GM12878 (cell line): ENCODE data around the gene FBLN7. TPM values are rescaled to one million over a fixed set of nuclear protein-coding genes. Genes with fewer than 3 reads are reported as not detected.

Experiments used
- ATAC-seq: fragments of 200-7000 bp; cut with Tn5 transposase; 3 replicates; pipeline ENCODE4 v1.9.1; 2020; ENCODE audit warnings: mild to moderate bottlenecking, moderate library complexity
- BruUV-seq: library from RNA; stranded (reverse); fragments of 400-500 nt; replicated peaks from 2 replicates; lab custom pipeline; 2021; lab: Mats Ljungman, UMichigan
- CTCF ChIA-PET: fragments of 300-600 bp; sonication (Branson Sonifier 250); formaldehyde crosslinking; extraction: SDS; loops from one replicate; lab custom pipeline; 2021; ENCODE audit warnings: inconsistent platforms; lab: Yijun Ruan, JAX
- POLR2A ChIA-PET: fragments of 350-600 bp; formaldehyde crosslinking; extraction: SDS; loops from one replicate; lab custom pipeline; 2021; ENCODE audit warnings: inconsistent platforms; lab: Charles Lee
- RAD21 ChIA-PET: fragments of 300-600 bp; sonication (Branson Sonifier 250); formaldehyde crosslinking; loops from one replicate; lab custom pipeline; 2023; ENCODE audit warnings: antibody characterized with exemption; ENCODE audit not compliant: unreplicated experiment; lab: Charles Lee
- SMC1A ChIA-PET: fragments of 300-600 bp; sonication (Branson Sonifier 250); formaldehyde crosslinking; loops from one replicate; lab custom pipeline; 2023; ENCODE audit not compliant: unreplicated experiment, uncharacterized antibody; lab: Charles Lee
- DNase-seq: peaks from one replicate; pipeline ENCODE4 v3.0.0-alpha.2; 2011; ENCODE audit warnings: low read depth, low spot score
- FAIRE-seq: peaks from 3 replicates; lab custom pipeline; 2011; peaks lifted over from hg19 to GRCh38; lab: Jason Lieb, UNC
- H2AFZ ChIP-seq: 2 replicates; pipeline ENCODE4 v1.6.0; 2011; ENCODE audit warnings: low read depth, low read length, control low read depth; ENCODE audit not compliant: control insufficient read depth
- H3K27ac ChIP-seq: 2 replicates; pipeline ENCODE4 v1.5.1; 2011; ENCODE audit warnings: control low read depth; ENCODE audit not compliant: control insufficient read depth, insufficient read depth
- H3K27me3 ChIP-seq, 2 experiments: replicated peaks in 1 of 2; 2 replicates each; pipeline versions ENCODE4 v1.6.0 to v1.6.1; 2011; ENCODE audit warnings: low read length in 1 of 2; ENCODE audit not compliant: control insufficient read depth in 2 of 2, insufficient read depth in 2 of 2
- H3K36me3 ChIP-seq, 2 experiments: 2 replicates each; pipeline ENCODE4 v1.5.1; 2011; ENCODE audit warnings: low read length in 1 of 2; ENCODE audit not compliant: control insufficient read depth in 2 of 2, insufficient read depth in 2 of 2
- H3K4me1 ChIP-seq: 2 replicates; pipeline ENCODE4 v1.6.1; 2011; ENCODE audit warnings: mild to moderate bottlenecking, low read length, moderate library complexity, mixed read lengths; ENCODE audit not compliant: control insufficient read depth, insufficient read depth
- H3K4me2 ChIP-seq: 2 replicates; pipeline ENCODE4 v1.6.0; 2011; ENCODE audit warnings: control low read depth; ENCODE audit not compliant: control insufficient read depth, insufficient read depth
- H3K4me3 ChIP-seq: fragments of 200-600 bp; sonication (generic); 2 replicates; pipeline ENCODE4 v1.5.1; 2016
- H3K79me2 ChIP-seq: 2 replicates; pipeline ENCODE4 v1.6.0; 2011; ENCODE audit warnings: low read length; ENCODE audit not compliant: control insufficient read depth, insufficient read depth
- H3K9ac ChIP-seq: 2 replicates; pipeline ENCODE4 v1.8.0; 2011; ENCODE audit warnings: low read length, control low read depth, mixed read lengths; ENCODE audit not compliant: control insufficient read depth, insufficient read depth
- H3K9me3 ChIP-seq: replicated peaks from 3 replicates; pipeline ENCODE4 v1.5.1; 2011; ENCODE audit warnings: mild to moderate bottlenecking, low read length; ENCODE audit not compliant: control insufficient read depth, insufficient read depth
- H4K20me1 ChIP-seq: 2 replicates; pipeline ENCODE4 v1.6.0; 2011; ENCODE audit not compliant: control insufficient read depth, insufficient read depth
- BACH1 ChIP-seq: fragments of 450-650 bp; IDR thresholded peaks from 2 replicates; pipeline ENCODE4 v1.6.1; 2017; ENCODE audit warnings: mild to moderate bottlenecking, borderline replicate concordance
- BCL11A ChIP-seq: IDR thresholded peaks from 2 replicates; pipeline ENCODE4 v1.6.1; 2011; ENCODE audit warnings: low read depth, low read length
- CBFB ChIP-seq: IDR thresholded peaks from 2 replicates; pipeline ENCODE4 v1.6.1; 2016; ENCODE audit warnings: antibody characterized with exemption, low read depth
- FOXK2 ChIP-seq: fragments of 450-650 bp; IDR thresholded peaks from 2 replicates; pipeline ENCODE4 v1.6.1; 2017; ENCODE audit warnings: mild to moderate bottlenecking, moderate library complexity
- HCFC1 ChIP-seq: fragments of 150-350 bp; IDR thresholded peaks from 2 replicates; pipeline ENCODE4 v1.6.1; 2014; ENCODE audit warnings: low read length
- KAT2A ChIP-seq: conservative IDR thresholded peaks from 2 replicates; pipeline ENCODE4 v1.6.1; 2011; ENCODE audit warnings: low read depth, low read length; ENCODE audit not compliant: control insufficient read depth
- KLF5 ChIP-seq: fragments of 450-650 bp; IDR thresholded peaks from 2 replicates; pipeline ENCODE4 v1.6.1; 2014; ENCODE audit warnings: mild to moderate bottlenecking; ENCODE audit not compliant: partially characterized antibody
- NR2F1 ChIP-seq: fragments of 450-650 bp; conservative IDR thresholded peaks from 2 replicates; pipeline ENCODE4 v1.6.1; 2017; ENCODE audit warnings: mild to moderate bottlenecking
- RBBP5 ChIP-seq: fragments of 200-600 bp; sonication (generic); conservative IDR thresholded peaks from 2 replicates; pipeline ENCODE4 v1.6.1; 2016
- SPI1 ChIP-seq: IDR thresholded peaks from 2 replicates; pipeline ENCODE4 v1.6.1; 2011; ENCODE audit warnings: low read depth, mild to moderate bottlenecking, low read length, moderate library complexity, borderline replicate concordance; ENCODE audit not compliant: insufficient read depth
- TBL1XR1 ChIP-seq: IDR thresholded peaks from 2 replicates; pipeline ENCODE4 v1.6.1; 2012; ENCODE audit warnings: low read depth, low read length, improper control_type of control experiment
- ZNF274 ChIP-seq: IDR thresholded peaks from one replicate; pipeline ENCODE4 v1.8.0; 2011; ENCODE audit not compliant: insufficient read length, insufficient read depth
- WGBS: methylation state at CpG from one replicate; pipeline ENCODE4 v1.1.6; 2016; ENCODE audit warnings: low lambda C conversion rate; ENCODE audit not compliant: insufficient replicate concordance, insufficient coverage; ENCODE audit errors: missing lambda C conversion rate; 5-methylcytosine and 5-hydroxymethylcytosine counted together
- in situ Hi-C: fragments of 300-500 bp; cut with MboI; formaldehyde crosslinking; loops from 9 replicates; pipeline ENCODE4 v1.14.3; 2018; ENCODE audit warnings: mixed read lengths
- intact Hi-C: fragments of 100-400 bp; cut with micrococcal nuclease; formaldehyde crosslinking; loops from one replicate; pipeline ENCODE4 v1.14.2; 2022; ENCODE audit not compliant: unreplicated experiment
- polyA plus RNA-seq, 11 experiments: library from polyadenylated mRNA; depleted of rRNA in 4 of 11; unstranded in 6 of 11; stranded (reverse) in 5 of 11; fragments of >200 nt; fragmentation: Nextera tagmentation in 4 of 11; fragmentation: Illumina TruSeq in 1 of 11; extraction: Ambion mirVana in 4 of 11; extraction: Trizol in 1 of 11; gene quantifications; 1 replicate in 1 of 11; 2 replicates in 10 of 11; pipeline versions ENCODE4 v1.2.1 to v1.2.3, GENCODE V29; 2011 to 2016; ENCODE audit warnings: inconsistent platforms in 2 of 11, missing spikeins in 2 of 11, low read depth in 1 of 11
- total RNA-seq, 4 experiments: library from RNA; depleted of rRNA in 3 of 4; stranded (reverse); fragments of >200 nt in 3 of 4; fragmentation: Illumina TruSeq in 1 of 4; extraction: Trizol in 1 of 4; gene quantifications; 2 replicates each; pipeline versions ENCODE4 v1.2.1 to v1.2.3, GENCODE V29; 2013 to 2021
- TF ChIP-seq, protein P1 (sequence below): fragments of 450-650 bp; IDR thresholded peaks from 2 replicates; pipeline ENCODE4 v1.6.1; 2017; ENCODE audit warnings: borderline replicate concordance

Gene FBLN7
- total and polyA plus RNA-seq, 10 of the 15 experiments (the other 5 are each of a cell fraction or from before 2014, with no cell fraction given), result 0.01 to 0.10 (median 0.01) TPM; not detected in 7

DNA sequence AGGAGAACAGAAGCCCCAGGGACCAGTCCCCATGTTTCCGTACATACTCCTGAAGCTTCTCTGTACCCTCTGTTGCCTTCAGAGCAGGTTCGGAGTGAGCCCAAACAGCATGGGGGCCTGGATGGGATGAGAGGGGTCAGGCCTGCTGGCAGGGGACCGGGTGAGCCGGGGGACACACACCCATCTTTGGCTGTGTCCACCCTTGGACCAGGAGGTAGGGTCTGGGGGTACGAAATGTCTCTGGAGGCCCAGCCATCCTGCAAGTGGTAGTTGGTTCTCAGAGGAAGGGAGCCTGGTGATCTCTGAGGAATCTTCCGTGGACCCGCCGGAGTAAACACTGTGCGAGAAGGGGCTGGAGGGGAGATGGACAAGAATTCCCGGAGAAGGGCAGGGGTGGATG, 15.3 kb downstream of the FBLN7 start:
- Histone ChIP-seq H3K36me3 (no peaks in the 10 kb centered on the region), H3K27ac (no peak overlapping the region), H4K20me1 (no peaks in the 10 kb centered on the region), H2AFZ (no peak overlapping the region), H3K9ac (no peak overlapping the region), H3K4me1 (no peaks in the 10 kb centered on the region), H3K9me3 (no peaks in the 10 kb centered on the region), H3K27me3 (no peaks in the 10 kb centered on the region; a peak in 1 of 4 replicates), H3K4me2 (no peak overlapping the region), H3K79me2 (no peaks in the 10 kb centered on the region), H3K4me3 (no peak overlapping the region)
- no peak for DNase-seq
- SMC1A ChIA-PET, result no interaction called here
- CTCF ChIA-PET, result no interaction called here
- BruUV-seq, result no TSS peak
- FAIRE-seq, result no peak
- WGBS, result 93% methylated on average over 9 of the region's 10 CpGs
- POLR2A ChIA-PET, result no interaction called here
- TF ChIP-seq RBBP5 (no peak), KLF5 (no peak), NR2F1 (no peak), SPI1 (no peak), ZNF274 (no peak)
- in situ Hi-C loops, result no loop called here
- RAD21 ChIA-PET, result no interaction called here
- intact Hi-C loops, result no loop called here
- no peak for ATAC-seq

DNA sequence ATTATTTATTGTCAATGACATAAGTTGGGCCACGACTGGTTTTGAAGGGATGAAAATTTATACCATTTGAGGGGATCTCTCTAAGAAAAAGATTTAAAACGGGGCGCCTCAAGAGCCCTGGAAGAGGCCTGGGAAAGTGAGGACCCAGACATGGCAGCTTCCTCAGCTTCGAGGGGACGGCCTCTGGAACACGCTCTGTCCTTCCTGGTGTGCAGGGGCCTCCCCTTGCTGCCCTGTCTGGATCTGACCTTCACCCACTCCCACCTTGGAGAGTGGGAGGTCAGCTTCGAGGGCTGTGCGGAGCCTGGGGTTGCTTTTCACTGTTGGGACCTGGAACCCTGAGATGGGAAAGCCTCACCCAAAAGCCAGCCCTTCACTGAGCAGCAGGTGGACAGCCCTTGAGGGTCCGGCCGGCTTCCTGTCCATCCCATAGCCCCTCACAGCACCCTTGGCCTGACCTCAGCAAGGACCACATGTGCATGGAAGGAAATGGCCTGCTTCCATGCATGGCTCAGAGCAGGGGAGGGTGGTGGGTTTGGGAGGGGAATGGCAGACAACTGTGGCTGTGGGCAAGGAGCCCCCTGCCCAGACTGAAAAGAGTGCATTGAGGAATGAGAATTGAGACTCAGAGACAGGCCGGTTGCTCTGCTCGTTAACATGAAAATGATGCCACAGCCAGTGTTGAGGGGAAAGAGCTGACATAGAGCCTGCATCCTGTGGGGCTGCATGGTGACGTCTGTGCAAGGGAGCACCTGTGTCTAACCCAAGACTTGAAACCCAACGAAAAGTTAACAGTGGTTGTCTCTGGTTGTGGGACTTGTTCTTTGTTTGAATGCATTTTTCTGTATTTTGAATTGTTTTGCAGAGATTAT, 16.3 kb downstream of the FBLN7 start:
- H4K20me1 ChIP-seq, result no peaks in the 10 kb centered on the region
- POLR2A ChIA-PET, result interaction anchor here (0.6 kb wide), 1 partner anchor 298 kb away, joined by 3 read pairs; no protein-coding TSS in a partner anchor
- no peak overlapping the region for H3K27ac ChIP-seq
- SMC1A ChIA-PET, result no interaction called here
- intact Hi-C loops, result no loop called here
- H3K27me3 ChIP-seq, result no peaks in the 10 kb centered on the region
- CTCF ChIA-PET, result no interaction called here
- H3K36me3 ChIP-seq, result no peaks in the 10 kb centered on the region
- no peak overlapping the region for H3K9ac ChIP-seq
- 61% methylated on average over 14 of the region's 14 CpGs for WGBS
- no peak overlapping the region for H3K4me2 ChIP-seq
- H3K4me1 ChIP-seq, result no peaks in the 10 kb centered on the region
- DNase-seq, result no peak
- no TSS peak for BruUV-seq
- no peak for FAIRE-seq
- TF ChIP-seq TBL1XR1 (no peak), FOXK2 (no peak), KAT2A (no peak), BACH1 (no peak), CBFB (no peak), HCFC1 (no peak), BCL11A (no peak)
- TF ChIP-seq, protein P1, sequence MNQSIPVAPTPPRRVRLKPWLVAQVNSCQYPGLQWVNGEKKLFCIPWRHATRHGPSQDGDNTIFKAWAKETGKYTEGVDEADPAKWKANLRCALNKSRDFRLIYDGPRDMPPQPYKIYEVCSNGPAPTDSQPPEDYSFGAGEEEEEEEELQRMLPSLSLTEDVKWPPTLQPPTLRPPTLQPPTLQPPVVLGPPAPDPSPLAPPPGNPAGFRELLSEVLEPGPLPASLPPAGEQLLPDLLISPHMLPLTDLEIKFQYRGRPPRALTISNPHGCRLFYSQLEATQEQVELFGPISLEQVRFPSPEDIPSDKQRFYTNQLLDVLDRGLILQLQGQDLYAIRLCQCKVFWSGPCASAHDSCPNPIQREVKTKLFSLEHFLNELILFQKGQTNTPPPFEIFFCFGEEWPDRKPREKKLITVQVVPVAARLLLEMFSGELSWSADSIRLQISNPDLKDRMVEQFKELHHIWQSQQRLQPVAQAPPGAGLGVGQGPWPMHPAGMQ, result no peak
- RAD21 ChIA-PET, result no interaction called here
- H3K9me3 ChIP-seq, result no peaks in the 10 kb centered on the region
- in situ Hi-C loops, result no loop called here
- H2AFZ ChIP-seq, result no peak overlapping the region
- no peak overlapping the region for H3K4me3 ChIP-seq
- no peaks in the 10 kb centered on the region for H3K79me2 ChIP-seq
- no peak for ATAC-seq
